PC-3 (cell line): ENCODE measurements around the gene N4BP2L1. TPM values are rescaled to one million over a fixed set of nuclear protein-coding genes. Genes with fewer than 3 reads are reported as not detected.

ENCODE experiments used
- ATAC-seq: fragments of 200-7000 bp; cut with Tn5 transposase; 2 replicates; pipeline ENCODE4 v1.9.1; 2020; ENCODE audit warnings: mild to moderate bottlenecking, moderate library complexity
- BruUV-seq: library from RNA; stranded (reverse); fragments of 400-500 nt; replicated peaks from 2 replicates; lab custom pipeline; 2021; lab: Mats Ljungman, UMichigan
- CTCF ChIA-PET: fragments of 300-600 bp; sonication (Branson Sonifier 250); formaldehyde crosslinking; loops from one replicate; lab custom pipeline; 2022; ENCODE audit warnings: antibody characterized with exemption; lab: Charles Lee
- POLR2A ChIA-PET: fragments of 300-600 bp; sonication (Branson Sonifier 250); formaldehyde crosslinking; loops from one replicate; lab custom pipeline; 2022; ENCODE audit warnings: antibody characterized with exemption; ENCODE audit not compliant: unreplicated experiment; lab: Charles Lee
- DNase-seq: peaks from one replicate; pipeline ENCODE4 v3.0.0-alpha.2; 2015
- H2AFZ ChIP-seq: fragments of 300-600 bp; sonication (generic); 2 replicates; pipeline ENCODE4 v1.6.0; 2016; ENCODE audit warnings: antibody characterized with exemption, low read length
- H3F3A ChIP-seq: fragments of 300-600 bp; sonication (generic); one replicate; pipeline ENCODE4 v1.6.0; 2017; ENCODE audit warnings: antibody characterized with exemption, low read length, control low read depth, mild to moderate bottlenecking; ENCODE audit not compliant: unreplicated experiment
- H3K27ac ChIP-seq: fragments of 300-600 bp; sonication (generic); 2 replicates; pipeline ENCODE4 v1.5.1; 2016; ENCODE audit warnings: mild to moderate bottlenecking, low read length
- H3K27me3 ChIP-seq: fragments of 300-600 bp; sonication (generic); 2 replicates; pipeline ENCODE4 v1.6.1; 2016; ENCODE audit warnings: low read length, mixed read lengths
- H3K36me3 ChIP-seq: fragments of 300-600 bp; sonication (generic); 2 replicates; pipeline ENCODE4 v1.6.1; 2016; ENCODE audit warnings: low read depth, mixed run types, low read length, mixed read lengths
- H3K4me1 ChIP-seq: fragments of 300-600 bp; sonication (generic); 2 replicates; pipeline ENCODE4 v1.5.1; 2016; ENCODE audit warnings: low read length; ENCODE audit not compliant: insufficient read depth
- H3K4me2 ChIP-seq: fragments of 300-600 bp; sonication (generic); 2 replicates; pipeline ENCODE4 v1.6.0; 2016; ENCODE audit warnings: low read length
- H3K4me3 ChIP-seq: fragments of 300-600 bp; sonication (generic); 2 replicates; pipeline ENCODE4 v1.5.1; 2016; ENCODE audit warnings: mild to moderate bottlenecking, low read length, mixed read lengths
- H3K79me2 ChIP-seq: fragments of 300-600 bp; sonication (generic); 2 replicates; pipeline ENCODE4 v1.6.1; 2017; ENCODE audit warnings: low read length, mixed read lengths
- H3K9ac ChIP-seq: fragments of 300-600 bp; sonication (generic); 2 replicates; pipeline ENCODE4 v1.6.0; 2016; ENCODE audit warnings: mild to moderate bottlenecking, low read length
- H3K9me2 ChIP-seq: fragments of 300-600 bp; sonication (generic); replicated peaks from 2 replicates; pipeline ENCODE4 v1.6.1; 2016; ENCODE audit warnings: mixed run types, low read length, mixed read lengths
- H3K9me3 ChIP-seq: fragments of 300-600 bp; sonication (generic); 2 replicates; pipeline ENCODE4 v1.6.1; 2016; ENCODE audit warnings: low read length, mixed read lengths
- H4K20me1 ChIP-seq: fragments of 300-600 bp; sonication (generic); 2 replicates; pipeline ENCODE4 v1.6.1; 2016; ENCODE audit warnings: low read length, mixed read lengths
- EZH2 ChIP-seq: fragments of 300-600 bp; sonication (generic); IDR thresholded peaks from one replicate; pipeline ENCODE4 v1.6.1; 2017; ENCODE audit warnings: antibody characterized with exemption, mild to moderate bottlenecking, low read length; ENCODE audit not compliant: unreplicated experiment
- EZH2phosphoT487 ChIP-seq: fragments of 300-600 bp; sonication (generic); IDR thresholded peaks from 2 replicates; pipeline ENCODE4 v1.6.1; 2018; ENCODE audit warnings: mild to moderate bottlenecking, antibody characterized with exemption, low read length, borderline replicate concordance
- intact Hi-C: fragments of 100-400 bp; cut with micrococcal nuclease; formaldehyde crosslinking; loops from 2 replicates; pipeline ENCODE4 v1.9.0; 2023
- total RNA-seq: library from RNA; depleted of rRNA; stranded (reverse); fragments of >200 nt; gene quantifications from 2 replicates; pipeline ENCODE4 v1.2.3, GENCODE V29; 2014
- TF ChIP-seq, protein P1 (sequence below): fragments of 300-600 bp; sonication (generic); conservative IDR thresholded peaks from 2 replicates; pipeline ENCODE4 v1.5.1; 2017; ENCODE audit warnings: antibody characterized with exemption, low read depth, mild to moderate bottlenecking, low read length

Gene N4BP2L1
- total RNA-seq, 1 experiment from 2014 or later = 0.15 TPM

GRCh38 chr13:32390484-32390883 lies 37.4 kb downstream of the N4BP2L1 start:
- ATAC-seq (no peak), DNase-seq (no peak)
- POLR2A ChIA-PET = no interaction called here
- intact Hi-C loops = no loop called here
- H3K27ac ChIP-seq = no peak overlapping the region
- no peaks in the 10 kb centered on the region for H3K9me3 ChIP-seq
- no peaks in the 10 kb centered on the region for H3K4me1 ChIP-seq
- H3F3A ChIP-seq = no peaks in the 10 kb centered on the region
- no peak overlapping the region for H3K4me3 ChIP-seq
- CTCF ChIA-PET = no interaction called here
- H3K36me3 ChIP-seq = no peaks in the 10 kb centered on the region
- no peaks in the 10 kb centered on the region for H4K20me1 ChIP-seq
- no peak overlapping the region for H3K4me2 ChIP-seq
- H3K9me2 ChIP-seq = no peaks in the 10 kb centered on the region
- H3K27me3 ChIP-seq = no peaks in the 10 kb centered on the region
- no peak for TF ChIP-seq EZH2phosphoT487
- no peak for TF ChIP-seq EZH2
- TF ChIP-seq, protein P1, sequence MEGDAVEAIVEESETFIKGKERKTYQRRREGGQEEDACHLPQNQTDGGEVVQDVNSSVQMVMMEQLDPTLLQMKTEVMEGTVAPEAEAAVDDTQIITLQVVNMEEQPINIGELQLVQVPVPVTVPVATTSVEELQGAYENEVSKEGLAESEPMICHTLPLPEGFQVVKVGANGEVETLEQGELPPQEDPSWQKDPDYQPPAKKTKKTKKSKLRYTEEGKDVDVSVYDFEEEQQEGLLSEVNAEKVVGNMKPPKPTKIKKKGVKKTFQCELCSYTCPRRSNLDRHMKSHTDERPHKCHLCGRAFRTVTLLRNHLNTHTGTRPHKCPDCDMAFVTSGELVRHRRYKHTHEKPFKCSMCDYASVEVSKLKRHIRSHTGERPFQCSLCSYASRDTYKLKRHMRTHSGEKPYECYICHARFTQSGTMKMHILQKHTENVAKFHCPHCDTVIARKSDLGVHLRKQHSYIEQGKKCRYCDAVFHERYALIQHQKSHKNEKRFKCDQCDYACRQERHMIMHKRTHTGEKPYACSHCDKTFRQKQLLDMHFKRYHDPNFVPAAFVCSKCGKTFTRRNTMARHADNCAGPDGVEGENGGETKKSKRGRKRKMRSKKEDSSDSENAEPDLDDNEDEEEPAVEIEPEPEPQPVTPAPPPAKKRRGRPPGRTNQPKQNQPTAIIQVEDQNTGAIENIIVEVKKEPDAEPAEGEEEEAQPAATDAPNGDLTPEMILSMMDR = no peak
- H2AFZ ChIP-seq = no peak overlapping the region
- no TSS peak for BruUV-seq
- H3K9ac ChIP-seq = no peak overlapping the region
- H3K79me2 ChIP-seq = no peaks in the 10 kb centered on the region

DNA sequence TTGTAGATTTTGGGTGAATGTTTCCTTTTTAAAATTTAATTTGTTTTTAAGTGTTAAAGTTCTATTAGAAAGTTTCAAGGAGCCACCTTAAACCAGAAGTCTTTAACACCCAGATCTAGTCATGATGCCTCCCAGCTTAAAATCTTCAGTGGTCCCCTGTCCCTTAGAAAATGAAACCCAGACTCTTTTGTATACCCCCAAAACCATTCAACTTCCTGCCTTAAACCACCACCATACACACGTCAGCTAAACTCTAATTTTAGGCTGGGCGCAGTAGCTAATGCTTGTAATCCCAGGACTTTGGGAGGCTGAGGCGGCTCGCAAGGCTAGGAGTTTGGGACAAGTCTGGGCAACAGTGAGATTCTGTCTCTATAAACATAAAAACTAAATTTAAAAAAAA lies 37.9 kb downstream of the N4BP2L1 start:
- Histone ChIP-seq H3K4me1 (no peaks in the 10 kb centered on the region), H3F3A (no peaks in the 10 kb centered on the region), H3K4me2 (no peak overlapping the region), H3K27ac (no peak overlapping the region), H3K27me3 (no peaks in the 10 kb centered on the region), H4K20me1 (no peaks in the 10 kb centered on the region), H3K9me2 (no peaks in the 10 kb centered on the region), H2AFZ (no peak overlapping the region), H3K4me3 (no peak overlapping the region), H3K79me2 (no peaks in the 10 kb centered on the region), H3K36me3 (no peaks in the 10 kb centered on the region), H3K9ac (no peak overlapping the region), H3K9me3 (no peaks in the 10 kb centered on the region)
- no peak for ATAC-seq
- intact Hi-C loops = no loop called here
- BruUV-seq = no TSS peak
- ChIA-PET CTCF (no interaction called here), POLR2A (no interaction called here)
- no peak for DNase-seq
- TF ChIP-seq EZH2phosphoT487 (no peak), EZH2 (no peak)
- TF ChIP-seq, protein P1 = no peak

DNA sequence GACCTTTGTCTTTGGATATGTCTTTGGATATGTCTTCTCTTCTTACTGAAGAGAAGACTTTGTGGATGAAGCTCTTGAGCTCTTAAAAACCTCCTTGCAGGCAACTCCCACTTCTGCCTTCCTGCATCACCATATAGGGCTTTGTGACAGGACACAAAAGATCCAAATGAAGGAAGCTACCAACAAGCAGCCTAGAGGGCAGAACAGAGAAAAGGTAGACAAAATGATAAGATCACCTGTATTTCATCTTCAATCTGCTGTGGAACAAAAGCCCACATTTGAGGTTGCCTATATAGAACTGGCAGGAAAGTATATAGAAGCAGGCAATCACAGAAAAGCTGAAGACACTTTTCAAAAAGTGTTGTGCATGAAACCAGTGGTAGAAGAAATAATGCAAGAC lies 42.5 kb downstream of the N4BP2L1 start:
- no TSS peak for BruUV-seq
- H3K36me3 ChIP-seq = no peaks in the 10 kb centered on the region; the same call in 1 of the 2 replicates
- H3K79me2 ChIP-seq = no peaks in the 10 kb centered on the region
- H3F3A ChIP-seq = no peaks in the 10 kb centered on the region
- no peak overlapping the region for H3K27ac ChIP-seq
- H3K27me3 ChIP-seq = no peaks in the 10 kb centered on the region
- POLR2A ChIA-PET = no interaction called here
- ATAC-seq = no peak
- H3K4me3 ChIP-seq = no peak overlapping the region
- H3K4me1 ChIP-seq = no peaks in the 10 kb centered on the region
- H4K20me1 ChIP-seq = no peaks in the 10 kb centered on the region
- CTCF ChIA-PET = no interaction called here
- no peaks in the 10 kb centered on the region for H3K9me2 ChIP-seq
- intact Hi-C loops = no loop called here
- no peak for DNase-seq
- H3K4me2 ChIP-seq = no peak overlapping the region
- no peak overlapping the region for H2AFZ ChIP-seq
- TF ChIP-seq EZH2 (no peak), EZH2phosphoT487 (no peak)
- TF ChIP-seq, protein P1 = no peak
- no peak overlapping the region for H3K9ac ChIP-seq
- no peaks in the 10 kb centered on the region for H3K9me3 ChIP-seq
